ENCODE results near the gene ST8SIA2.

Gene ST8SIA2

GRCh38 chr15:92399271-92399950 is 5.7 kb downstream of the ST8SIA2 start:
- DNase-seq (ENCODE audit: low read depth in 1 of 2, low spot score in 1 of 2) = no peak

GRCh38 chr15:92400573-92400972 is 6.9 kb downstream of the ST8SIA2 start:
- no peak for DNase-seq (ENCODE audit: low read depth in 1 of 2, low spot score in 1 of 2)

GRCh38 chr15:92400980-92401787 is 7.5 kb downstream of the ST8SIA2 start:
- no peak for DNase-seq (ENCODE audit: low read depth in 1 of 2, low spot score in 1 of 2)

- no peak for DNase-seq (ENCODE audit: low read depth in 1 of 2, low spot score in 1 of 2)
Measured at GRCh38 chr15:92402751-92403150, 9.1 kb downstream of the ST8SIA2 start.

- no peak for DNase-seq (ENCODE audit: low read depth in 1 of 2, low spot score in 1 of 2)
Measured at GRCh38 chr15:92405942-92406341, 12.3 kb downstream of the ST8SIA2 start.

- no peak for DNase-seq (ENCODE audit: low read depth in 1 of 2, low spot score in 1 of 2)
Measured at GRCh38 chr15:92407321-92407720, 13.6 kb downstream of the ST8SIA2 start.

- DNase-seq (ENCODE audit: low read depth in 1 of 2, low spot score in 1 of 2) = no peak
Measured at GRCh38 chr15:92407916-92408315, 14.2 kb downstream of the ST8SIA2 start.

GRCh38 chr15:92409006-92409405 is 15.3 kb downstream of the ST8SIA2 start:
- DNase-seq (ENCODE audit: low read depth in 1 of 2, low spot score in 1 of 2) = no peak

- DNase-seq (ENCODE audit: low read depth in 1 of 2, low spot score in 1 of 2) = no peak
Measured at GRCh38 chr15:92409521-92409920, 15.8 kb downstream of the ST8SIA2 start.

GRCh38 chr15:92410537-92410936 is 16.9 kb downstream of the ST8SIA2 start:
- no peak for DNase-seq (ENCODE audit: low read depth in 1 of 2, low spot score in 1 of 2)

GRCh38 chr15:92411256-92411655 is 17.6 kb downstream of the ST8SIA2 start:
- no peak for DNase-seq (ENCODE audit: low read depth in 1 of 2, low spot score in 1 of 2)

GRCh38 chr15:92413510-92413909 is 19.8 kb downstream of the ST8SIA2 start:
- DNase-seq (ENCODE audit: low read depth in 1 of 2, low spot score in 1 of 2) = no peak

- no peak for DNase-seq (ENCODE audit: low read depth in 1 of 2, low spot score in 1 of 2)
Measured at GRCh38 chr15:92415639-92416297, 22.1 kb downstream of the ST8SIA2 start.

- no peak for DNase-seq (ENCODE audit: low read depth in 1 of 2, low spot score in 1 of 2)
Measured at GRCh38 chr15:92416557-92416956, 22.9 kb downstream of the ST8SIA2 start.

- DNase-seq (ENCODE audit: low read depth in 1 of 2, low spot score in 1 of 2) = no peak
Measured at GRCh38 chr15:92417716-92418115, 24.0 kb downstream of the ST8SIA2 start.

- no peak for DNase-seq (ENCODE audit: low read depth in 1 of 2, low spot score in 1 of 2)
Measured at GRCh38 chr15:92418864-92419263, 25.2 kb downstream of the ST8SIA2 start.

GRCh38 chr15:92421976-92422375 is 28.3 kb downstream of the ST8SIA2 start:
- no peak for DNase-seq (ENCODE audit: low read depth in 1 of 2, low spot score in 1 of 2)

GRCh38 chr15:92425578-92426225 is 32.0 kb downstream of the ST8SIA2 start:
- DNase-seq (ENCODE audit: low read depth in 1 of 2, low spot score in 1 of 2) = no peak

- no peak for DNase-seq (ENCODE audit: low read depth in 1 of 2, low spot score in 1 of 2)
Measured at GRCh38 chr15:92429378-92430068, 35.8 kb downstream of the ST8SIA2 start.

- DNase-seq (ENCODE audit: low read depth in 1 of 2, low spot score in 1 of 2) = no peak
Measured at GRCh38 chr15:92430069-92430440, 36.4 kb downstream of the ST8SIA2 start.

- no peak for DNase-seq (ENCODE audit: low read depth in 1 of 2, low spot score in 1 of 2)
Measured at GRCh38 chr15:92435145-92435544, 41.5 kb downstream of the ST8SIA2 start.

All from stimulated activated CD4-positive, alpha-beta T cell treated with anti-CD3 and anti-CD28 coated beads, Interleukin-15, amount 100 ng/mL, for 1 hour (primary cell).